CD4-positive, alpha-beta T cell treated with Interleukin-12 subunit alpha and Interleukin-12 subunit beta, for 1 hour (primary cell): ENCODE measurements around the gene KRTAP9-2.
"Not testable (repeated sequence)": the region's sequence is repeated elsewhere in the genome, so short reads cannot be mapped to it uniquely, and the experiment has no call there.

Experiments
- DNase-seq: peaks from one replicate; pipeline ENCODE4 v3.0.0-alpha.2; 2020

The KRTAP9-2 gene

GRCh38 chr17:41226598-41227095, at the start of gene KRTAP9-2:
Gene KRTAP9-2, plus strand, starts transcription at chr17:41226648. Its CDS starts 7 bp downstream, at chr17:41226655.
- not testable (repeated sequence) for DNase-seq

GRCh38 chr17:41176744-41177387, 49.6 kb upstream of the KRTAP9-2 start:
- DNase-seq = no peak

GRCh38 chr17:41177727-41178271, 48.6 kb upstream of the KRTAP9-2 start, which contains the start of gene KRTAP4-2:
Gene KRTAP4-2, minus strand, starts transcription at chr17:41178221. Its CDS starts 57 bp downstream, at chr17:41178164.
- no peak for DNase-seq

- DNase-seq = no peak
These were observed 48.1 kb upstream of the KRTAP9-2 start for GRCh38 chr17:41178341-41178740.

GRCh38 chr17:41178843-41179616, 47.4 kb upstream of the KRTAP9-2 start:
- no peak for DNase-seq

- DNase-seq = no peak
These were observed 41.9 kb upstream of the KRTAP9-2 start, which contains the start of gene KRTAP4-1 for GRCh38 chr17:41184480-41184961. Gene KRTAP4-1, minus strand, starts transcription at chr17:41184911. Its CDS starts 57 bp downstream, at chr17:41184854.

- no peak for DNase-seq
These were observed 41.4 kb upstream of the KRTAP9-2 start for GRCh38 chr17:41185001-41185400.

GRCh38 chr17:41186872-41187271, 39.6 kb upstream of the KRTAP9-2 start:
- DNase-seq = no peak

GRCh38 chr17:41189837-41190318, 36.6 kb upstream of the KRTAP9-2 start, which contains the start of gene KRTAP9-1:
Gene KRTAP9-1, plus strand, starts transcription at chr17:41189887. Its CDS starts 0 bp downstream, at chr17:41189887.
- DNase-seq = not testable (repeated sequence)

GRCh38 chr17:41190328-41190727, 36.1 kb upstream of the KRTAP9-2 start:
- DNase-seq = no peak

GRCh38 chr17:41196068-41196467, 30.4 kb upstream of the KRTAP9-2 start:
- DNase-seq = no peak

GRCh38 chr17:41199421-41200078, 26.9 kb upstream of the KRTAP9-2 start:
- no peak for DNase-seq

GRCh38 chr17:41211845-41212466, 14.5 kb upstream of the KRTAP9-2 start:
- DNase-seq = no peak

GRCh38 chr17:41212524-41213169, 13.8 kb upstream of the KRTAP9-2 start:
- no peak for DNase-seq

- DNase-seq = no peak
These were observed 10.8 kb upstream of the KRTAP9-2 start for GRCh38 chr17:41215681-41216080.

- DNase-seq = no peak
These were observed 2.6 kb upstream of the KRTAP9-2 start for GRCh38 chr17:41223821-41224220.

GRCh38 chr17:41226051-41226450, 397 bp upstream of the KRTAP9-2 start:
- DNase-seq = no peak

- DNase-seq = no peak
These were observed 3.6 kb downstream of the KRTAP9-2 start for GRCh38 chr17:41230094-41230493.

- DNase-seq = no peak
These were observed 5.3 kb downstream of the KRTAP9-2 start for GRCh38 chr17:41231731-41232130.

- not testable (repeated sequence) for DNase-seq
These were observed 6.1 kb downstream of the KRTAP9-2 start, which contains the start of gene KRTAP9-3 for GRCh38 chr17:41232399-41233105. Gene KRTAP9-3, plus strand, starts transcription at chr17:41232449. Its CDS starts 53 bp downstream, at chr17:41232502.

- DNase-seq = not testable (repeated sequence)
These were observed 10.7 kb downstream of the KRTAP9-2 start for GRCh38 chr17:41237116-41237515.
